HEK293 (cell line): ENCODE results near the gene FAM117B.

Experiments used
- CTCF ChIA-PET: fragments of 350-600 bp; formaldehyde crosslinking; extraction: SDS; loops from one replicate; lab custom pipeline; 2021; ENCODE audit warnings: antibody characterized with exemption; lab: Yijun Ruan, JAX
- POLR2A ChIA-PET: fragments of 300-600 bp; formaldehyde crosslinking; extraction: SDS; loops from one replicate; lab custom pipeline; 2020; ENCODE audit warnings: antibody characterized with exemption, inconsistent platforms; lab: Yijun Ruan, JAX
- H3K27ac ChIP-seq: fragments of 200-500 bp; sonication (Bioruptor generic); 2 replicates; pipeline ENCODE4 v1.5.1; 2014; ENCODE audit warnings: low read depth, low read length, control low read depth, inconsistent platforms; ENCODE audit errors: extremely low read depth
- H3K36me3 ChIP-seq, 2 experiments: fragments of 200-500 bp in 1 of 2; sonication (Bioruptor generic) in 1 of 2; 1 replicate in 1 of 2; 2 replicates in 1 of 2; pipeline ENCODE4 v1.5.1; 2014 to 2017; ENCODE audit warnings: inconsistent platforms in 2 of 2, low read length in 2 of 2; ENCODE audit not compliant: control insufficient read depth in 2 of 2, insufficient read depth in 1 of 2
- H3K4me1 ChIP-seq: fragments of 200-500 bp; sonication (Bioruptor generic); 2 replicates; pipeline ENCODE4 v1.5.1; 2014; ENCODE audit warnings: mild to moderate bottlenecking, low read length, inconsistent platforms; ENCODE audit not compliant: control insufficient read depth, insufficient read depth
- H3K4me3 ChIP-seq: 2 replicates; pipeline ENCODE4 v1.5.1; 2011; ENCODE audit warnings: low read depth, mild to moderate bottlenecking, control low read depth, low read length, moderate library complexity
- H3K9me3 ChIP-seq: fragments of 200-500 bp; sonication (Bioruptor generic); 2 replicates; pipeline ENCODE4 v1.5.1; 2014; ENCODE audit warnings: low read depth, low read length, inconsistent platforms; ENCODE audit not compliant: control insufficient read depth, insufficient read depth
- BCL11B ChIP-seq: fragments of 450-650 bp; formaldehyde crosslinking; IDR thresholded peaks from 2 replicates; pipeline ENCODE4 v1.5.1; 2016; ENCODE audit warnings: low read depth, missing biosample characterization, missing genetic modification characterization
- TCF7L2 ChIP-seq: IDR thresholded peaks from 2 replicates; pipeline ENCODE4 v1.6.1; 2011; ENCODE audit warnings: low read depth, mild to moderate bottlenecking, inconsistent platforms, low read length, moderate library complexity, borderline replicate concordance
- YY1 ChIP-seq: fragments of 450-650 bp; formaldehyde crosslinking; IDR thresholded peaks from 2 replicates; pipeline ENCODE4 v1.5.1; 2018; ENCODE audit warnings: missing biosample characterization, missing genetic modification characterization
- ZIC2 ChIP-seq: fragments of 450-650 bp; formaldehyde crosslinking; IDR thresholded peaks from 2 replicates; pipeline ENCODE4 v1.5.1; 2016; ENCODE audit warnings: missing biosample characterization, missing genetic modification characterization
- ZNF23 ChIP-seq: fragments of 450-650 bp; formaldehyde crosslinking; IDR thresholded peaks from 2 replicates; pipeline ENCODE4 v1.5.1; 2016; ENCODE audit warnings: missing biosample characterization, missing genetic modification characterization, borderline replicate concordance
- ZNF302 ChIP-seq: fragments of 450-650 bp; formaldehyde crosslinking; IDR thresholded peaks from 2 replicates; pipeline ENCODE4 v1.5.1; 2016; ENCODE audit warnings: missing biosample characterization, missing genetic modification characterization, low read depth
- ZNF354C ChIP-seq: fragments of 450-650 bp; formaldehyde crosslinking; IDR thresholded peaks from 2 replicates; pipeline ENCODE4 v1.5.1; 2016; ENCODE audit warnings: missing biosample characterization, missing genetic modification characterization, low read depth, borderline replicate concordance
- ZNF391 ChIP-seq: fragments of 450-650 bp; formaldehyde crosslinking; IDR thresholded peaks from 2 replicates; pipeline ENCODE4 v1.5.1; 2016; ENCODE audit warnings: low read depth, missing biosample characterization, missing genetic modification characterization, borderline replicate concordance
- ZNF473 ChIP-seq: fragments of 450-650 bp; formaldehyde crosslinking; IDR thresholded peaks from 2 replicates; pipeline ENCODE4 v1.5.1; 2017; ENCODE audit warnings: missing biosample characterization, missing genetic modification characterization
- ZNF510 ChIP-seq: fragments of 450-650 bp; formaldehyde crosslinking; IDR thresholded peaks from 2 replicates; pipeline ENCODE4 v1.5.1; 2018; ENCODE audit warnings: mild to moderate bottlenecking, missing genetic modification characterization, missing biosample characterization; ENCODE audit not compliant: insufficient replicate concordance
- ZNF513 ChIP-seq: fragments of 450-650 bp; IDR thresholded peaks from 2 replicates; pipeline ENCODE4 v1.5.1; 2018; ENCODE audit warnings: missing biosample characterization, missing genetic modification characterization
- ZNF529 ChIP-seq: fragments of 450-650 bp; formaldehyde crosslinking; IDR thresholded peaks from 2 replicates; pipeline ENCODE4 v1.5.1; 2017; ENCODE audit warnings: missing genetic modification characterization, missing biosample characterization; ENCODE audit not compliant: insufficient replicate concordance
- ZNF544 ChIP-seq: fragments of 450-650 bp; formaldehyde crosslinking; IDR thresholded peaks from 2 replicates; pipeline ENCODE4 v1.5.0; 2017; ENCODE audit warnings: missing biosample characterization, missing genetic modification characterization
- ZNF621 ChIP-seq: fragments of 450-650 bp; formaldehyde crosslinking; IDR thresholded peaks from 2 replicates; pipeline ENCODE4 v1.5.1; 2017; ENCODE audit warnings: missing biosample characterization, missing genetic modification characterization
- ZNF623 ChIP-seq: fragments of 450-650 bp; formaldehyde crosslinking; IDR thresholded peaks from 2 replicates; pipeline ENCODE4 v1.5.1; 2016; ENCODE audit warnings: missing biosample characterization, missing genetic modification characterization
- ZNF658 ChIP-seq: fragments of 450-650 bp; formaldehyde crosslinking; IDR thresholded peaks from 2 replicates; pipeline ENCODE4; 2016; ENCODE audit warnings: missing biosample characterization, missing genetic modification characterization
- ZNF701 ChIP-seq: fragments of 450-650 bp; formaldehyde crosslinking; IDR thresholded peaks from 2 replicates; pipeline ENCODE4 v1.5.1; 2016; ENCODE audit warnings: missing biosample characterization, missing genetic modification characterization
- ZNF76 ChIP-seq: fragments of 450-650 bp; formaldehyde crosslinking; IDR thresholded peaks from 2 replicates; pipeline ENCODE4; 2016; ENCODE audit warnings: low read depth, missing biosample characterization, missing genetic modification characterization, borderline replicate concordance
- TF ChIP-seq, protein P1 (sequence below): fragments of 450-650 bp; formaldehyde crosslinking; IDR thresholded peaks from 2 replicates; pipeline ENCODE4 v1.5.1; 2016; ENCODE audit warnings: missing biosample characterization, missing genetic modification characterization

Gene FAM117B

GRCh38 chr2:202609381-202610145 lies 25.2 kb upstream of the FAM117B start:
- H3K36me3 ChIP-seq: no peaks in the 10 kb centered on the region
- H3K27ac ChIP-seq: no peak overlapping the region
- no peak for TF ChIP-seq ZNF544 (tag by site-specific recombination)
- TF ChIP-seq, all 188 proteins: peak for 0
- ChIA-PET CTCF (no interaction called here), POLR2A (no interaction called here)
- no peaks in the 10 kb centered on the region for H3K4me1 ChIP-seq
- H3K4me3 ChIP-seq: no peak overlapping the region
- H3K9me3 ChIP-seq: no peaks in the 10 kb centered on the region

DNA sequence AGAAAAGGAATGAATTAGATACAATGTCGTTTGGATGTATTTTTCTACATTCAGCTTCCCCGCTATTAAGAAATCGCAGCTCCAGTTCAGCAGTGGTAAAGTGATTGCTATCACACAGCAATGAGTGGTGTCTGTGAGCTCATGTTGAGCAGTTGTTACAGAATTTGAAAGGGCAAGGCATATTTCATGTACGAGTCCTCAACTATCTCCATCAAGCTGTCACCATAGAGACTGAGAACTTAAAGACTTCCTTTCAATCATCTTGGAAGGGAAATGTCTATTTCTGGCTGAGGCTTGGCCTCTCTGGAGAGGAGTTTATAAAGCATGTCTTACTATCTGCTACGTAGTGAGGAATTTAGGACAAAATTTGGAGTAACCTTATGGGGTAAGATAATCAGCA lies 24.4 kb upstream of the FAM117B start:
- Histone ChIP-seq H3K4me3 (no peak overlapping the region), H3K36me3 (no peaks in the 10 kb centered on the region), H3K4me1 (no peaks in the 10 kb centered on the region), H3K9me3 (no peaks in the 10 kb centered on the region), H3K27ac (no peak overlapping the region)
- POLR2A ChIA-PET: no interaction called here
- no peak for TF ChIP-seq ZIC2
- CTCF ChIA-PET: interaction anchor here (0.5 to 0.7 kb wide), 3 partner anchors 16 to 845 kb away, joined by 3 read pairs; no protein-coding TSS in a partner anchor

GRCh38 chr2:202612145-202612544 lies 22.6 kb upstream of the FAM117B start:
- Histone ChIP-seq H3K9me3 (no peaks in the 10 kb centered on the region), H3K36me3 (no peaks in the 10 kb centered on the region), H3K4me1 (no peaks in the 10 kb centered on the region), H3K27ac (no peak overlapping the region), H3K4me3 (no peak overlapping the region)
- no peak for TF ChIP-seq ZNF513 (tag by site-specific recombination)
- TF ChIP-seq ZNF76 (tag by site-specific recombination): no peak
- no peak for TF ChIP-seq ZNF623 (tag by site-specific recombination)
- TF ChIP-seq ZNF391 (tag by site-specific recombination): no peak
- TF ChIP-seq ZNF302 (tag by site-specific recombination): no peak
- no peak for TF ChIP-seq BCL11B (tag by site-specific recombination)
- no peak for TF ChIP-seq ZNF529 (tag by site-specific recombination)
- no peak for TF ChIP-seq ZNF621 (tag by site-specific recombination)
- TF ChIP-seq ZNF473 (tag by site-specific recombination): no peak
- POLR2A ChIA-PET: no interaction called here
- CTCF ChIA-PET: interaction anchor here (0.7 kb wide), 1 partner anchor 23 kb away, joined by 3 read pairs; no protein-coding TSS in a partner anchor

DNA sequence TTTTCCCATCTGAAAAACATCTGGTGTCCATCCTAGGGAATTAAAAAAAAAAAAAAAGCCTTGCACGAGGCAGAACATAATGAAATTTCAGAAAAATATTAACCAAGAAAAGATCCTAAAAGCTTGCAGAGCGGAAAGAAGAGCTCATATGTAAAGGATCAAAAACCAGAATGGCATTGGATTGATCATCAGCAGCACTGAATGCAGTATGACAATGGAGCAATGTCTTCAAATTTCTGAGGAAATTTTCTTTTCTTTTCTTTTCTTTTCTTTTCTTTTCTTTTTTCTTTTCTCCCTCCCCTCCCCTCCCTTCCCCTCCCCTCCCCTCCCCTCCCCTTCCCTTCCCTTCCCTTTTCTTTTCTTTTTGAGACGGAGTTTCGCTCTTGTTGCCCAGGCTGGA lies 21.3 kb upstream of the FAM117B start:
- no peaks in the 10 kb centered on the region for H3K36me3 ChIP-seq
- no peak overlapping the region for H3K27ac ChIP-seq
- H3K4me3 ChIP-seq: no peak overlapping the region
- H3K4me1 ChIP-seq: no peaks in the 10 kb centered on the region
- no peaks in the 10 kb centered on the region for H3K9me3 ChIP-seq
- ChIA-PET CTCF (no interaction called here), POLR2A (interaction anchor here (0.7 kb wide), 1 partner anchor 11 kb away, joined by 3 read pairs; no protein-coding TSS in a partner anchor)
- no peak for TF ChIP-seq ZNF701 (tag by site-specific recombination)
- no peak for TF ChIP-seq ZNF658
- TF ChIP-seq ZNF510: no peak
- no peak for TF ChIP-seq ZNF354C (tag by site-specific recombination)
- TF ChIP-seq ZNF391 (tag by site-specific recombination): no peak
- no peak for TF ChIP-seq TCF7L2
- TF ChIP-seq ZNF23 (tag by site-specific recombination): no peak
- TF ChIP-seq, protein P1, sequence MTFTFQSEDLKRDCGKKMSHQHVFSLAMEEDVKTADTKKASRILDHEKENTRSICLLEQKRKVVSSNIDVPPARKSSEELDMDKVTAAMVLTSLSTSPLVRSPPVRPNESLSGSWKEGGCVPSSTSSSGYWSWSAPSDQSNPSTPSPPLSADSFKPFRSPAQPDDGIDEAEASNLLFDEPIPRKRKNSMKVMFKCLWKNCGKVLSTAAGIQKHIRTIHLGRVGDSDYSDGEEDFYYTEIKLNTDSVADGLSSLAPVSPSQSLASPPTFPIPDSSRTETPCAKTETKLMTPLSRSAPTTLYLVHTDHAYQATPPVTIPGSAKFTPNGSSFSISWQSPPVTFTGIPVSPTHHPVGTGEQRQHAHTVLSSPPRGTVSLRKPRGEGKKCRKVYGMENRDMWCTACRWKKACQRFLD (tag by site-specific recombination): no peak
- TF ChIP-seq YY1 (tag by site-specific recombination): no peak
